HG02870 (cell line): ENCODE measurements around the gene KIRREL3.
"Not testable (repeated sequence)": the region's sequence is repeated elsewhere in the genome, so short reads cannot be mapped to it uniquely, and the experiment has no call there.

Experiments used
- ATAC-seq: cut with Tn5 transposase; IDR thresholded peaks from one replicate; pipeline ENCODE4 v1.9.1; 2021; ENCODE audit warnings: mild to moderate bottlenecking, moderate library complexity; ENCODE audit not compliant: unreplicated experiment

KIRREL3 gene

DNA sequence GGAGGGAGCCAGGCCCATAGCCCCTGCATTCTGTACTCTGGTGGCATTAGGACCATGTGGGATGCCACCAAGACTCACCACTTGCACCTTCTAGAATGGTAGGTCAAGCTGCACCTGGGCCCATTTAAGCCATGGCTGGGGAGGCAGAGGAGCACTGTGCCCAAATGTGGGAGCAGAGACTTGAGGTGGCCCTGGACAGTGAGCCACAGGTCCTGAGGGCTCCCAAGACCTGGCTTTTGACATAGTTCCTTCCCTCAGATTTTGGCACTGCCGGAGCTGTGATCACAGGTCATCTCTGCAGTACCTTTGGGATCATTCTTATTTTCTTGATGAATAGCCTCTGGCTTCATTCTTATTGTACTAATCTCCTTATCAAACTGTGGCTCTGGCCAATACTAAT, 601.8 kb downstream of the KIRREL3 start:
- no peak for ATAC-seq

DNA sequence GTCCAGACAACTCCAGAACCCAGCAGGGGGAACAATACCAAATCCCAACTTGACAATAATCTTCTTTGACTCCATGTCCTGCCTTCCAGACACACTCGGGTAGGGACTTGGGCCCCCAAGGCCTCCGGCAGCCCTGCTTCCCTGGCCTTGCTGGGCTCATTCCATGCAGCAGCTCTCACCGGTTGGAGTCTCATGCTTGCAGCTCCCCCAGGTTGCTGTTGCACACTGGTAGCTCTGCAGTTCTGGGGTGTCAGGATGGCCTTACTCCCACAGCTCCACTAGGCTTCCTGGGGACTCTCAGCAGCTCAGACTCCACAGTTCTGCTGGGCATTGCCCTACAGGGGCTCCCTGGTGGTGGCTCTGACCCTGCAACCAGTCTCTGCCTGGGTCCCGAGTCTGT, 602.3 kb downstream of the KIRREL3 start:
- no peak for ATAC-seq

- no peak for ATAC-seq
These were observed 603.6 kb downstream of the KIRREL3 start for GRCh38 chr11:126396965-126397364.

GRCh38 chr11:126396266-126396665, 604.3 kb downstream of the KIRREL3 start:
- ATAC-seq: not testable (repeated sequence)

- ATAC-seq: not testable (repeated sequence)
These were observed 604.8 kb downstream of the KIRREL3 start for GRCh38 chr11:126395784-126396183.

DNA sequence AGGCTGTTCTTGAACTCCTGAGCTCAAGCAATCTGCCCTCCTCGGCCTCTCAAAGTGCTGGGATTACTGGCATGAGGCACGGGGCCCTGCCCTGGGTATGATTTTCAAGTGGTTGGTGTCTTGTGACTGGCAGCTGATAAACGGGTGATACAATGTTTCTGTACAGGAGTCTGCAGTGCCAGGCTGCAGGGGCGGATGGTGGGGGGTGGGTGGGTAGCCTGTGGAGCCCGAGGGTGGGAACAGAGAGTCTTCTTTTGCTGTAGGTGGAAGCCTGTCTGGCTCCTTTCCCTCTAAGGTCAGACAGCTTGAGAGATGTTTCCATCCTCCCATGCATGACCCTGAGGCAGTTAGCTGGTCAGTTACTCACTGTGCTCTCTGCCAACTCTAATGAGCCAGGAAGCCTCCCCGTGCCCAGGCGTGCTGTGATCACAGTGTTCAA, 605.9 kb downstream of the KIRREL3 start:
- ATAC-seq: not testable (repeated sequence)

DNA sequence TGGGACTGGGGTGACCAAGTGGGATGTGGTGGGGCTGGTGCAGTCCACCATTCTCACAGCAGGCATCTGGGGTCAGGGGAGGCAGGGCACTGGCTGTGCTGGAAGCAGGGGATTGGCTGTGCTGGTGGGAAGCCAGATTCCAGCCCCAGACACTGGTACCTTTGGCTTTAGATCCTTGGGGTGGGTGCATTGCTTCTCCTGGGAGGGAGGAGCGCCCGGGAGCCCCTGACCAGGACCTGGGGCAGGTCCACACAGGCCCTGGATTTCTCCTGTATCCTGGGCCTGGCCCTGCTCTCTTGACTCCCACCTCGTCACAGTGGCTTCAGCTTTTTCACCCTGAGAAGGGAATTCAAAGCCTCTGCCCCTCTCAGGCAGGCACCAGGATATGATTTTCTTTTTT, 606.5 kb downstream of the KIRREL3 start:
- ATAC-seq: no peak

GRCh38 chr11:126393143-126393542, 607.4 kb downstream of the KIRREL3 start:
- no peak for ATAC-seq

DNA sequence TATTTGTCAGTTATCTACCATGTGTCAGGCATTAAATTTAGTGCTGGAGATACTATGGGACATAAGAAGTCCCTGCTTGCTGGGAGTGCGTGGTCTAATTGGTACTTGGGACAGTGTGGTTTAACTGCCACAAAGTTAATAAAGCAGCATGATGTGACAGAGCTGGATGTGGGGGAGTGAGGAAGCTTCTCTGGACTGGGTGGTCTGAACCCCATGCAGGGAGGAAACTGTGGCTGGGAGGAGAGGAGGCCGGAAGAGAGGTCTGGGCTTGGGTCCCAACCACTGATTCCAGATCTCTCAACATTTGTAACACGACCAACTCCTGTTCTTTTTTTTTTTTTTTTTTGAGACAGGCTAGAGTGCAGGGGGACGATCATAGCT, 607.9 kb downstream of the KIRREL3 start:
- no peak for ATAC-seq

GRCh38 chr11:126391970-126392632, 608.5 kb downstream of the KIRREL3 start:
- ATAC-seq: no peak

GRCh38 chr11:126391286-126391954, 609.1 kb downstream of the KIRREL3 start:
- ATAC-seq: no peak

DNA sequence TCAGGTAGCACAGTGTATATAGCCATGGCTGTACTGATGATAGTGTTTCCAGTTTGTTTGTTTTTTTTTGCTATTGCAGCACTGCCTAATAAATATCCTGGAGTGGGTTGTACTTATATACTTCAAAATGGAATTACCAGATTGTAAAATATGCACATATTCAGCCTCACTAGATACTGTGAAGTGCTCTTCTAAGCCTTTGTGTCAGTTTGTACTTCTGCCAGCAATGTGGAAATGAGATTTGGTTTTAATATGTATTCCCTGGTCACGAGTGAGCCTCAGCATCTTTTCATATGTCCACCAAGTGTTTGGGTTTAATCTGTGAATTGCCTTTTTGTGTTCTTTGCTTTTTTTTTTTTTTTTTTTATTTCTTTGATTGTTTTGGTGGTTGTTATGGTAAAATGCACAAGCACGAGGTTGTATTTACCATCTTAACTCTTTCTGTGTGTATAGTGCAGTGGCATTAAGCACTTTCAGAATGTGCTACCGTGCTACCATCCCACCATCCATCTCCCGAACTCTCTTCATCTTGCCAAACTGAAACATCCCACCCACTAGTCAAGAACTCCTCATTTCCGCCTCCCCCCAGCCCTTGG, 610.2 kb downstream of the KIRREL3 start:
- ATAC-seq: no peak

GRCh38 chr11:126387857-126388256, 612.7 kb downstream of the KIRREL3 start:
- ATAC-seq: no peak

DNA sequence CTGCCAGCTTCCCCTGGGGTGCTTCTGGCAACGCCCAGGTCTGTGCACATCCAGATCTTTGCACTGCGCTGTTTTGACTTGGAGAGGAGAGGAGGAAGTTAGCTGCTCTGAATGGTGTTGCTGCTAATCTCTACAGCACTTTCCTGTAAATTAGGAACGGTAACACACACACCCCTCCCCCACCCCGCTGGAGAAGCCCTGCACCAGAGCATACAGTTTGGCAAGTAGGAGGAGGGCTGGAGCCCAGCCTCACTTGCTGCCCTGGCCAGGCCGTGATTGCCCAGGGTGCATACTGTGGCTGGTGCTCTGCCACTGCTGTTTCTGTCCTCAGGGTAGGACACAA, 613.9 kb downstream of the KIRREL3 start:
- not testable (repeated sequence) for ATAC-seq

DNA sequence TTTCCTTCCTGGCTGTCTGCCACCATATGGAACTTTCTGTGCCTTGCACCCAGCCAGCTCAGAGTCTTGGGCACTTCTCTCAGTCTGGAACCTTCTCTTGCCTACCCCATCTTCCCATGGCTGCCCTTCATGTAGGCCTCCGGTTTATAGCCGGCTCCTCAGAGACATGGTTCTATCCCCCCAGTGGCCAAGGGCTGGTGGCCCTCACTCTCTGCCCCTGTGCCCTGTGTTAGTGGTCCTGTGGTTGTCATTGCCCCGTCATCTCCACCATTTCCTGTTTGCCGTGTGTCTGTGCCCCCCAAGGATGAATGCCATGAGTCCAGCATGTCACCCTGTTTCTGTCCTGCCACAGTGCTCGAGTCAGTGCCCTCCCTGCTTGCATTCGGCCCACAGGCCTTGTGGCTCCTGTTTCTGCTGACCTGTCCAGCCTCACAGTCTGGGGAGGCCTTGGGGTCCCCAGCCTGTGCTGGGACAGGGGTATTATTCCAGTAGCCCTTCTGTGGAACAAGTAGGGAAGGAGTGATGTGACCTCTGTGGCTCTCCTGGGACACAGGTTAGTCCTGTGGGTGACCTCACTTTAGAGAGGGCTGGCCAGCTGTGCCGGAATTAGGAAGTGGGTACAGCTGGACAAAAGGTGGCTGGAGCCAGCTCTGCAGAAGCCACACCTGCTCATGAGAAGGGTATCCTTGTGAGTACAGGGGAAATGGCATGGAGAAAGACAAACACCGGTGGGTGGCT, 614.4 kb downstream of the KIRREL3 start:
- no peak for ATAC-seq

- no peak for ATAC-seq
These were observed 616.0 kb downstream of the KIRREL3 start for GRCh38 chr11:126384449-126385070.

GRCh38 chr11:126383339-126384335, 616.9 kb downstream of the KIRREL3 start:
- ATAC-seq: no peak

- ATAC-seq: not testable (repeated sequence)
These were observed 617.9 kb downstream of the KIRREL3 start for GRCh38 chr11:126382641-126383040.

DNA sequence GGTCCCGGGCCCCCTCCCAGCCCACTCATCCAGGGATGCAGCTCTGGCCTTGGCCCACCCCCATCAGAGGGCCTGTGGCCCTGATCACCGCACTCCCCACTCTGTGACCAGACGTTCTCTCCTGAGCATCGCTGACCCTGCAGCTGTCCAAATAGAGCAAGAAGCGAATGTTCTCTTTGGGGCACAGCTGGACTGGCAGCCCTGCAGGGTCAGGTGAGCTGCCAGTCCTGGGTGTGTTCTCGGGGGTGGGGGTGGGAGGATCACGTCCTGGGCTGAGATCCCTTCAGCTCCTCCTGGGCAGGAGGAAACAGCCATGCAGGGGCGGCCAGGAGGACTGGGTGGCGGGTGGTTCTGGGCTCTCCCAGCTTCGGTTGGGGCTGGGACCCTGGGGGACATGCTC, 618.6 kb downstream of the KIRREL3 start:
- not testable (repeated sequence) for ATAC-seq

DNA sequence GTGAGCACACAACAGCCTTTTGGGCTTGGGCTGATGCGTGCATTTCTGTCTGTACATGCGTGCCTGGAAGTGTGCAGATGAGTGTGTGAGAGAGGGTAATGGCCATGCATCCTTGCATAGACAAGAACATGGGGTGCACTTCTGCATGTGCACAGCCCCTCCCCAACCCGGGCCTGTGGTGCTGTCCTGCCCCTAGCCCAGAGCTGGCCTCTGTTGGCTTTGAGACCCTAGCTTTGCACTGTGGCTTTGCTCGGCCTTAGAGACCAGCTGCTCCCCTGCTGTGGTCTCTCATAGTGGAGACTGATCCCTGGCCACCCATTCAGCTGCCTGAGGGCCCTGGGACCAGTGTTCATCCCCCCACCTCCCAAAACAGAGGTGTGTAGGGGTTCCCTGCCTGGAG, 619.7 kb downstream of the KIRREL3 start:
- no peak for ATAC-seq
